Sigmoid colon (tissue), 4 donors: Measurements from ENCODE around the gene SCUBE3.

Experiments
- EP300 ChIP-seq, 4 donors: sonication (generic); formaldehyde crosslinking; IDR thresholded peaks; one replicate each; pipeline ENCODE4 v1.6.1; 2017; ENCODE audit warnings: antibody characterized with exemption in 4 of 4
- POLR2AphosphoS5 ChIP-seq, 4 donors: sonication (generic); formaldehyde crosslinking; IDR thresholded peaks; one replicate each; pipeline ENCODE4 v1.6.1; 2017; ENCODE audit warnings: antibody characterized with exemption in 4 of 4
- TF ChIP-seq, protein P1 (sequence below), 4 experiments: fragments of 450-650 bp in 3 of 4; fragments of 200-600 bp in 1 of 4; IDR thresholded peaks; one replicate each; pipeline ENCODE4 v1.5.1; 2016 to 2019; ENCODE audit warnings: antibody characterized with exemption in 4 of 4, mild to moderate bottlenecking in 3 of 4, moderate library complexity in 2 of 4

DNA sequence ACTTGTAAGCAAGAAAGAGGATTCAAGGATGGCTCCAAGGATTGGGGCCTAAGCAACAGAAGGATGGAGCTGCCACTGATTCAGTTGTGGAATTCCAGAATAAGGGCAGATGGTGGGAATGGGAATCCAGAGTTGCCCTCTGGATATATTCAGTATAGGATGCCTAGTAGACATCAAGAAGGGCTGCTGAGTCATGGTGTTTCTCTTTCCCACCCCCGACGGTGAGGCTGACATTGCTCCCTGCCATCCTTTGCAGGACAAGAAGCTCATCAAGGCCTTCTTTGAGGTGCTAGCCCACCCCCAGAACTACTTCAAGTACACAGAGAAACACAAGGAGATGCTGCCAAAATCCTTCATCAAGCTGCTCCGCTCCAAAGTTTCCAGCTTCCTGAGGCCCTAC lies 34.5 kb downstream of the SCUBE3 start:
- TF ChIP-seq, protein P1, sequence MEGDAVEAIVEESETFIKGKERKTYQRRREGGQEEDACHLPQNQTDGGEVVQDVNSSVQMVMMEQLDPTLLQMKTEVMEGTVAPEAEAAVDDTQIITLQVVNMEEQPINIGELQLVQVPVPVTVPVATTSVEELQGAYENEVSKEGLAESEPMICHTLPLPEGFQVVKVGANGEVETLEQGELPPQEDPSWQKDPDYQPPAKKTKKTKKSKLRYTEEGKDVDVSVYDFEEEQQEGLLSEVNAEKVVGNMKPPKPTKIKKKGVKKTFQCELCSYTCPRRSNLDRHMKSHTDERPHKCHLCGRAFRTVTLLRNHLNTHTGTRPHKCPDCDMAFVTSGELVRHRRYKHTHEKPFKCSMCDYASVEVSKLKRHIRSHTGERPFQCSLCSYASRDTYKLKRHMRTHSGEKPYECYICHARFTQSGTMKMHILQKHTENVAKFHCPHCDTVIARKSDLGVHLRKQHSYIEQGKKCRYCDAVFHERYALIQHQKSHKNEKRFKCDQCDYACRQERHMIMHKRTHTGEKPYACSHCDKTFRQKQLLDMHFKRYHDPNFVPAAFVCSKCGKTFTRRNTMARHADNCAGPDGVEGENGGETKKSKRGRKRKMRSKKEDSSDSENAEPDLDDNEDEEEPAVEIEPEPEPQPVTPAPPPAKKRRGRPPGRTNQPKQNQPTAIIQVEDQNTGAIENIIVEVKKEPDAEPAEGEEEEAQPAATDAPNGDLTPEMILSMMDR (IDR thresholded peaks at IDR 0.05), result no peak
- TF ChIP-seq EP300 (IDR thresholded peaks at IDR 0.05) (no peak), POLR2AphosphoS5 (IDR thresholded peaks at IDR 0.05) (no peak)
